Ovary (tissue), 3 donors: ENCODE results near the gene RAMACL.

Experiments used
- EP300 ChIP-seq: sonication (generic); formaldehyde crosslinking; IDR thresholded peaks from one replicate; pipeline ENCODE4 v1.6.1; 2017; ENCODE audit warnings: antibody characterized with exemption
- POLR2A ChIP-seq: fragments of 450-650 bp; IDR thresholded peaks from one replicate; pipeline ENCODE4 v1.6.1; 2017; ENCODE audit warnings: antibody characterized with exemption, mild to moderate bottlenecking, moderate library complexity
- TF ChIP-seq, protein P1 (sequence below), 3 donors: fragments of 450-650 bp in 2 of 3; fragments of 200-600 bp in 1 of 3; IDR thresholded peaks; one replicate each; pipeline versions ENCODE4 v1.5.1 to v1.8.0; 2016 to 2022; ENCODE audit warnings: antibody characterized with exemption in 3 of 3, mild to moderate bottlenecking in 1 of 3
- donor health status: DM: no; HTN: no; CAD: no.

DNA sequence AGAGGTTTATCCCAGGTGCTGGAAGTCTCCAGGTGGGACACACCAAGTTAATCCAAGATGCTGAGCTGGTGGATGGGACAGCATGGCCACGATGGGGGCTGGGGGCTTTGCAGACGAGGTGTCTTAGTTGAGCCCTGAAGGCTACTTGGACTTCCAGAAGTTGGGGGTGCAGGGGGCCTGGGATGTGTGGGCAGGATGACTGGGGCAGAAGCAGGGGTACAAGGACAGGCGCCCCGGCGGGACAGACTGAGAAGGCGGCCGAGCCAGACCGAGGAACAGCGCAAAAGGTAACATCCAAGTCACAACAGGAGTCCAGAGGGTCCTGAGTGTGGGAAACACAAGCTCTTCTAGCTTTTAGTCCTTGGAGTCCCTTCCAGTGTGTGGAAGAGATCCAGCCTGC lies 23.8 kb downstream of the RAMACL start:
- TF ChIP-seq, protein P1, sequence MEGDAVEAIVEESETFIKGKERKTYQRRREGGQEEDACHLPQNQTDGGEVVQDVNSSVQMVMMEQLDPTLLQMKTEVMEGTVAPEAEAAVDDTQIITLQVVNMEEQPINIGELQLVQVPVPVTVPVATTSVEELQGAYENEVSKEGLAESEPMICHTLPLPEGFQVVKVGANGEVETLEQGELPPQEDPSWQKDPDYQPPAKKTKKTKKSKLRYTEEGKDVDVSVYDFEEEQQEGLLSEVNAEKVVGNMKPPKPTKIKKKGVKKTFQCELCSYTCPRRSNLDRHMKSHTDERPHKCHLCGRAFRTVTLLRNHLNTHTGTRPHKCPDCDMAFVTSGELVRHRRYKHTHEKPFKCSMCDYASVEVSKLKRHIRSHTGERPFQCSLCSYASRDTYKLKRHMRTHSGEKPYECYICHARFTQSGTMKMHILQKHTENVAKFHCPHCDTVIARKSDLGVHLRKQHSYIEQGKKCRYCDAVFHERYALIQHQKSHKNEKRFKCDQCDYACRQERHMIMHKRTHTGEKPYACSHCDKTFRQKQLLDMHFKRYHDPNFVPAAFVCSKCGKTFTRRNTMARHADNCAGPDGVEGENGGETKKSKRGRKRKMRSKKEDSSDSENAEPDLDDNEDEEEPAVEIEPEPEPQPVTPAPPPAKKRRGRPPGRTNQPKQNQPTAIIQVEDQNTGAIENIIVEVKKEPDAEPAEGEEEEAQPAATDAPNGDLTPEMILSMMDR (IDR thresholded peaks at IDR 0.05): no peak
- TF ChIP-seq POLR2A (no peak), EP300 (no peak)
